Fibroblast of pulmonary artery (primary cell): Measurements from ENCODE around the gene SLC43A3.

Source experiments
- DNase-seq: peaks from one replicate; pipeline ENCODE4 v3.0.0-alpha.2; 2010; ENCODE audit warnings: low read depth
- H3K4me3 ChIP-seq: replicated peaks from 2 replicates; pipeline ENCODE4 v1.5.1; 2011; ENCODE audit warnings: low read depth, mild to moderate bottlenecking, control low read depth, low read length, moderate library complexity
- CTCF ChIP-seq: IDR thresholded peaks from 2 replicates; pipeline ENCODE4 v1.5.1; 2011; ENCODE audit warnings: mild to moderate bottlenecking, control low read depth, low read length, inconsistent platforms; ENCODE audit errors: missing control alignments

SLC43A3 gene

GRCh38 chr11:57380975-57381374, 45.9 kb downstream of the SLC43A3 start, which contains the start of gene PRG3:
TSS of gene PRG3 (minus strand) at chr11:57381150. CDS start at chr11:57380708, 442 bp downstream.
- no peak within 1 kb of the TSS for H3K4me3 ChIP-seq
- no peak for DNase-seq
- TF ChIP-seq CTCF, result no peak

- DNase-seq, result peak; percentile 48
- no peak for TF ChIP-seq CTCF
- no peak overlapping the region for H3K4me3 ChIP-seq
These were observed 47.2 kb downstream of the SLC43A3 start for GRCh38 chr11:57379732-57380131.

GRCh38 chr11:57378186-57378585, 48.7 kb downstream of the SLC43A3 start:
- no peak for TF ChIP-seq CTCF
- no peak overlapping the region for H3K4me3 ChIP-seq
- no peak for DNase-seq

GRCh38 chr11:57377107-57377506, 49.8 kb downstream of the SLC43A3 start:
- H3K4me3 ChIP-seq, result no peak overlapping the region
- no peak for TF ChIP-seq CTCF

GRCh38 chr11:57376095-57377090, 50.5 kb downstream of the SLC43A3 start:
- TF ChIP-seq CTCF, result no peak
- H3K4me3 ChIP-seq, result no peak overlapping the region
- DNase-seq, result no peak

More at GRCh38 chr11:57377107-57377506, 49.8 kb downstream of the SLC43A3 start:
- DNase-seq, result no peak

- H3K4me3 ChIP-seq, result no peak overlapping the region
- DNase-seq, result no peak
- TF ChIP-seq CTCF, result no peak
These were observed 51.4 kb downstream of the SLC43A3 start for GRCh38 chr11:57375490-57375889.
